WTC11 (cell line): ENCODE results near the gene GTF3C1. TPM values are rescaled to one million over a fixed set of nuclear protein-coding genes. Genes with fewer than 3 reads are reported as not detected.

Experiments
- ATAC-seq: fragments of 200-7000 bp; cut with Tn5 transposase; 2 replicates; pipeline ENCODE4 v1.10.0; 2021; ENCODE audit warnings: mild to moderate bottlenecking, moderate library complexity
- CTCF ChIA-PET: fragments of 300-600 bp; sonication (Branson Sonifier 250); formaldehyde crosslinking; loops from one replicate; lab custom pipeline; 2021; ENCODE audit warnings: antibody characterized with exemption; lab: Charles Lee
- POLR2A ChIA-PET: fragments of 350-600 bp; sonication (Branson Sonifier 250); formaldehyde crosslinking; loops from one replicate; lab custom pipeline; 2021; ENCODE audit warnings: antibody characterized with exemption; lab: Charles Lee
- DNase-seq: peaks from one replicate; pipeline ENCODE4 v3.0.0; 2021; ENCODE audit warnings: low spot score
- H3K27ac Mint-ChIP-seq: 2 replicates; pipeline ENCODE4 v1.8.0; 2021; ENCODE audit warnings: mixed read lengths
- H3K27me3 Mint-ChIP-seq: 2 replicates; pipeline ENCODE4 v1.8.0; 2021; ENCODE audit warnings: low read depth, mild to moderate bottlenecking, moderate library complexity, mixed read lengths
- H3K36me3 Mint-ChIP-seq: 2 replicates; pipeline ENCODE4 v1.8.0; 2021; ENCODE audit warnings: mixed read lengths
- H3K4me1 Mint-ChIP-seq: 2 replicates; pipeline ENCODE4 v1.8.0; 2022; ENCODE audit warnings: mixed read lengths
- H3K4me3 Mint-ChIP-seq: 2 replicates; pipeline ENCODE4 v1.8.0; 2021; ENCODE audit warnings: mild to moderate bottlenecking, moderate library complexity, mixed read lengths
- H3K9me3 Mint-ChIP-seq: 2 replicates; pipeline ENCODE4 v1.8.0; 2021; ENCODE audit warnings: mixed read lengths
- ESRRA ChIP-seq: sonication (generic); formaldehyde crosslinking; IDR thresholded peaks from 2 replicates; pipeline ENCODE4 v1.8.1; 2022; ENCODE audit warnings: mild to moderate bottlenecking, missing genetic modification reagents, borderline replicate concordance
- ETV6 ChIP-seq: sonication (generic); formaldehyde crosslinking; IDR thresholded peaks from 2 replicates; pipeline ENCODE4 v1.8.1; 2022; ENCODE audit warnings: mild to moderate bottlenecking, missing genetic modification reagents
- GRHL2 ChIP-seq: fragments of 250-450 bp; sonication (Bioruptor Pico); IDR thresholded peaks from 2 replicates; pipeline ENCODE4 v1.8.0; 2022; ENCODE audit warnings: mild to moderate bottlenecking, moderate library complexity; ENCODE audit not compliant: insufficient replicate concordance, severe bottlenecking
- NFATC4 ChIP-seq: fragments of 250-450 bp; sonication (Bioruptor Pico); IDR thresholded peaks from 2 replicates; pipeline ENCODE4 v1.9.0; 2021; ENCODE audit warnings: mild to moderate bottlenecking
- NFYB ChIP-seq: sonication (generic); formaldehyde crosslinking; conservative IDR thresholded peaks from 2 replicates; pipeline ENCODE4 v1.8.0; 2022; ENCODE audit warnings: low read depth, missing genetic modification reagents
- RORB ChIP-seq: fragments of 250-450 bp; sonication (Bioruptor Pico); IDR thresholded peaks from 2 replicates; pipeline ENCODE4 v1.9.0; 2021; ENCODE audit warnings: mild to moderate bottlenecking
- ZNF671 ChIP-seq: fragments of 250-450 bp; sonication (Bioruptor Pico); IDR thresholded peaks from 2 replicates; pipeline ENCODE4 v1.8.0; 2021; ENCODE audit warnings: mild to moderate bottlenecking
- total RNA-seq: library from RNA; stranded (reverse); gene quantifications from 3 replicates; pipeline ENCODE4 v1.2.3, GENCODE V29; 2021
- TF ChIP-seq, protein P1 (sequence below): fragments of 250-450 bp; sonication (Bioruptor Pico); IDR thresholded peaks from 2 replicates; pipeline ENCODE4 v1.9.0; 2021; ENCODE audit warnings: mild to moderate bottlenecking
- TF ChIP-seq, protein P2 (sequence below): fragments of 250-450 bp; sonication (Bioruptor Pico); IDR thresholded peaks from 2 replicates; pipeline ENCODE4 v1.9.0; 2021; ENCODE audit warnings: mild to moderate bottlenecking, borderline replicate concordance
- TF ChIP-seq, protein P3 (sequence below): sonication (generic); formaldehyde crosslinking; IDR thresholded peaks from 2 replicates; pipeline ENCODE4 v1.8.0; 2022; ENCODE audit warnings: mild to moderate bottlenecking, missing genetic modification reagents
- TF ChIP-seq, protein P4 (sequence below): sonication (generic); formaldehyde crosslinking; IDR thresholded peaks from 2 replicates; pipeline ENCODE4 v1.8.1; 2022; ENCODE audit warnings: missing genetic modification reagents, borderline replicate concordance

Gene GTF3C1
- total RNA-seq, 1 experiment from 2014 or later, result 146 TPM

GRCh38 chr16:27428026-27428785 is 121.5 kb downstream of the GTF3C1 start:
- TF ChIP-seq GRHL2 (no peak), NFATC4 (CRISPR knock-in tag) (no peak), ZNF671 (CRISPR knock-in tag) (no peak), ESRRA (no peak), RORB (CRISPR knock-in tag) (no peak), ETV6 (CRISPR knock-in tag) (no peak), NFYB (CRISPR knock-in tag) (no peak)
- TF ChIP-seq, protein P1, sequence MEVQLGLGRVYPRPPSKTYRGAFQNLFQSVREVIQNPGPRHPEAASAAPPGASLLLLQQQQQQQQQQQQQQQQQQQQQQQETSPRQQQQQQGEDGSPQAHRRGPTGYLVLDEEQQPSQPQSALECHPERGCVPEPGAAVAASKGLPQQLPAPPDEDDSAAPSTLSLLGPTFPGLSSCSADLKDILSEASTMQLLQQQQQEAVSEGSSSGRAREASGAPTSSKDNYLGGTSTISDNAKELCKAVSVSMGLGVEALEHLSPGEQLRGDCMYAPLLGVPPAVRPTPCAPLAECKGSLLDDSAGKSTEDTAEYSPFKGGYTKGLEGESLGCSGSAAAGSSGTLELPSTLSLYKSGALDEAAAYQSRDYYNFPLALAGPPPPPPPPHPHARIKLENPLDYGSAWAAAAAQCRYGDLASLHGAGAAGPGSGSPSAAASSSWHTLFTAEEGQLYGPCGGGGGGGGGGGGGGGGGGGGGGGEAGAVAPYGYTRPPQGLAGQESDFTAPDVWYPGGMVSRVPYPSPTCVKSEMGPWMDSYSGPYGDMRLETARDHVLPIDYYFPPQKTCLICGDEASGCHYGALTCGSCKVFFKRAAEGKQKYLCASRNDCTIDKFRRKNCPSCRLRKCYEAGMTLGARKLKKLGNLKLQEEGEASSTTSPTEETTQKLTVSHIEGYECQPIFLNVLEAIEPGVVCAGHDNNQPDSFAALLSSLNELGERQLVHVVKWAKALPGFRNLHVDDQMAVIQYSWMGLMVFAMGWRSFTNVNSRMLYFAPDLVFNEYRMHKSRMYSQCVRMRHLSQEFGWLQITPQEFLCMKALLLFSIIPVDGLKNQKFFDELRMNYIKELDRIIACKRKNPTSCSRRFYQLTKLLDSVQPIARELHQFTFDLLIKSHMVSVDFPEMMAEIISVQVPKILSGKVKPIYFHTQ (CRISPR knock-in tag), result no peak
- TF ChIP-seq, protein P2, sequence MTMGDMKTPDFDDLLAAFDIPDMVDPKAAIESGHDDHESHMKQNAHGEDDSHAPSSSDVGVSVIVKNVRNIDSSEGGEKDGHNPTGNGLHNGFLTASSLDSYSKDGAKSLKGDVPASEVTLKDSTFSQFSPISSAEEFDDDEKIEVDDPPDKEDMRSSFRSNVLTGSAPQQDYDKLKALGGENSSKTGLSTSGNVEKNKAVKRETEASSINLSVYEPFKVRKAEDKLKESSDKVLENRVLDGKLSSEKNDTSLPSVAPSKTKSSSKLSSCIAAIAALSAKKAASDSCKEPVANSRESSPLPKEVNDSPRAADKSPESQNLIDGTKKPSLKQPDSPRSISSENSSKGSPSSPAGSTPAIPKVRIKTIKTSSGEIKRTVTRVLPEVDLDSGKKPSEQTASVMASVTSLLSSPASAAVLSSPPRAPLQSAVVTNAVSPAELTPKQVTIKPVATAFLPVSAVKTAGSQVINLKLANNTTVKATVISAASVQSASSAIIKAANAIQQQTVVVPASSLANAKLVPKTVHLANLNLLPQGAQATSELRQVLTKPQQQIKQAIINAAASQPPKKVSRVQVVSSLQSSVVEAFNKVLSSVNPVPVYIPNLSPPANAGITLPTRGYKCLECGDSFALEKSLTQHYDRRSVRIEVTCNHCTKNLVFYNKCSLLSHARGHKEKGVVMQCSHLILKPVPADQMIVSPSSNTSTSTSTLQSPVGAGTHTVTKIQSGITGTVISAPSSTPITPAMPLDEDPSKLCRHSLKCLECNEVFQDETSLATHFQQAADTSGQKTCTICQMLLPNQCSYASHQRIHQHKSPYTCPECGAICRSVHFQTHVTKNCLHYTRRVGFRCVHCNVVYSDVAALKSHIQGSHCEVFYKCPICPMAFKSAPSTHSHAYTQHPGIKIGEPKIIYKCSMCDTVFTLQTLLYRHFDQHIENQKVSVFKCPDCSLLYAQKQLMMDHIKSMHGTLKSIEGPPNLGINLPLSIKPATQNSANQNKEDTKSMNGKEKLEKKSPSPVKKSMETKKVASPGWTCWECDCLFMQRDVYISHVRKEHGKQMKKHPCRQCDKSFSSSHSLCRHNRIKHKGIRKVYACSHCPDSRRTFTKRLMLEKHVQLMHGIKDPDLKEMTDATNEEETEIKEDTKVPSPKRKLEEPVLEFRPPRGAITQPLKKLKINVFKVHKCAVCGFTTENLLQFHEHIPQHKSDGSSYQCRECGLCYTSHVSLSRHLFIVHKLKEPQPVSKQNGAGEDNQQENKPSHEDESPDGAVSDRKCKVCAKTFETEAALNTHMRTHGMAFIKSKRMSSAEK (CRISPR knock-in tag), result no peak
- TF ChIP-seq, protein P3, sequence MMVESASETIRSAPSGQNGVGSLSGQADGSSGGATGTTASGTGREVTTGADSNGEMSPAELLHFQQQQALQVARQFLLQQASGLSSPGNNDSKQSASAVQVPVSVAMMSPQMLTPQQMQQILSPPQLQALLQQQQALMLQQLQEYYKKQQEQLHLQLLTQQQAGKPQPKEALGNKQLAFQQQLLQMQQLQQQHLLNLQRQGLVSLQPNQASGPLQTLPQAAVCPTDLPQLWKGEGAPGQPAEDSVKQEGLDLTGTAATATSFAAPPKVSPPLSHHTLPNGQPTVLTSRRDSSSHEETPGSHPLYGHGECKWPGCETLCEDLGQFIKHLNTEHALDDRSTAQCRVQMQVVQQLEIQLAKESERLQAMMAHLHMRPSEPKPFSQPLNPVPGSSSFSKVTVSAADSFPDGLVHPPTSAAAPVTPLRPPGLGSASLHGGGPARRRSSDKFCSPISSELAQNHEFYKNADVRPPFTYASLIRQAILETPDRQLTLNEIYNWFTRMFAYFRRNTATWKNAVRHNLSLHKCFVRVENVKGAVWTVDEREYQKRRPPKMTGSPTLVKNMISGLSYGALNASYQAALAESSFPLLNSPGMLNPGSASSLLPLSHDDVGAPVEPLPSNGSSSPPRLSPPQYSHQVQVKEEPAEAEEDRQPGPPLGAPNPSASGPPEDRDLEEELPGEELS (CRISPR knock-in tag), result no peak
- TF ChIP-seq, protein P4, sequence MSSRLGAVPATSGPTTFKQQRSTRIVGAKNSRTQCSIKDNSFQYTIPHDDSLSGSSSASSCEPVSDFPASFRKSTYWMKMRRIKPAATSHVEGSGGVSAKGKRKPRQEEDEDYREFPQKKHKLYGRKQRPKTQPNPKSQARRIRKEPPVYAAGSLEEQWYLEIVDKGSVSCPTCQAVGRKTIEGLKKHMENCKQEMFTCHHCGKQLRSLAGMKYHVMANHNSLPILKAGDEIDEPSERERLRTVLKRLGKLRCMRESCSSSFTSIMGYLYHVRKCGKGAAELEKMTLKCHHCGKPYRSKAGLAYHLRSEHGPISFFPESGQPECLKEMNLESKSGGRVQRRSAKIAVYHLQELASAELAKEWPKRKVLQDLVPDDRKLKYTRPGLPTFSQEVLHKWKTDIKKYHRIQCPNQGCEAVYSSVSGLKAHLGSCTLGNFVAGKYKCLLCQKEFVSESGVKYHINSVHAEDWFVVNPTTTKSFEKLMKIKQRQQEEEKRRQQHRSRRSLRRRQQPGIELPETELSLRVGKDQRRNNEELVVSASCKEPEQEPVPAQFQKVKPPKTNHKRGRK (CRISPR knock-in tag), result no peak
- TF ChIP-seq, all 79 proteins: peak for 0
- peak; percentile 60 for ATAC-seq

DNA sequence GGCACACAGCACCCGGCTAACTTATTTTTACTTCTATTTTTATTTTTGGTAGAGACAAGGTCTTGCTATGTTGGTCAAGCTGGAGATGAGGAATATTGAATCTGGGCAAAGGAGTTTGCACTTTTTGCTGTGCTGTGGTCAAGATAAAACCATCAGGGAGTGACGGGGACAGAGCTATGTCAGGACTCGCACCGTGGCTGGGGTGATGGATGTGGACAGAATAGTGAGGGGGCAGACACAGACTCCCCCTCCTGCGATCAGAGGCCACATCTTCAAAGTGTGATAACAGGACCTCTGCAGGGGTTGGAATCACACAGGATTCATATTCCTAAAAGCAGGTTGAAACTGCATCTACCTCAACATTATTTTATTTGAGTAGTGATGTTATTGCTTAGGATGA is 122.2 kb downstream of the GTF3C1 start:
- ChIA-PET CTCF (interaction anchor here (0.6 to 2.0 kb wide), 7 partner anchors 12 to 248 kb away, joined by 3 to 10 read pairs (median 3); partner anchors contain the start of gene KDM8), POLR2A (no interaction called here)
- H3K4me3 Mint-ChIP-seq, result no peak overlapping the region
- no peaks in the 10 kb centered on the region for H3K4me1 Mint-ChIP-seq
- ATAC-seq (no peak), DNase-seq (no peak)
- no peak for TF ChIP-seq RORB (CRISPR knock-in tag)
- peaks cover 22% of the 10 kb centered on the region for H3K9me3 Mint-ChIP-seq
- peaks cover 3% of the 10 kb centered on the region; the same call in 1 of the 2 replicates for H3K27me3 Mint-ChIP-seq
- H3K36me3 Mint-ChIP-seq, result peaks cover 4% of the 10 kb centered on the region; the same call in 1 of the 2 replicates
- H3K27ac Mint-ChIP-seq, result no peak overlapping the region

More at GRCh38 chr16:27428026-27428785, 121.5 kb downstream of the GTF3C1 start:
- POLR2A ChIA-PET, result no interaction called here
- Mint-ChIP-seq H3K4me1 (no peaks in the 10 kb centered on the region), H3K4me3 (no peak overlapping the region), H3K9me3 (peaks cover 15% of the 10 kb centered on the region), H3K36me3 (0 out of 2 replicates have a peak, but pooled peaks cover 2% of the 10 kb centered on the region), H3K27me3 (peaks cover 3% of the 10 kb centered on the region; the same call in 1 of the 2 replicates), H3K27ac (no peak overlapping the region)
- DNase-seq, result no peak
- CTCF ChIA-PET, result interaction anchor here (0.5 to 2.0 kb wide), 10 partner anchors 9 to 318 kb away, joined by 3 to 10 read pairs (median 3); partner anchors contain the start of genes GTF3C1 and KATNIP
